ENCODE data around the gene USHBP1.

USHBP1 gene

DNA sequence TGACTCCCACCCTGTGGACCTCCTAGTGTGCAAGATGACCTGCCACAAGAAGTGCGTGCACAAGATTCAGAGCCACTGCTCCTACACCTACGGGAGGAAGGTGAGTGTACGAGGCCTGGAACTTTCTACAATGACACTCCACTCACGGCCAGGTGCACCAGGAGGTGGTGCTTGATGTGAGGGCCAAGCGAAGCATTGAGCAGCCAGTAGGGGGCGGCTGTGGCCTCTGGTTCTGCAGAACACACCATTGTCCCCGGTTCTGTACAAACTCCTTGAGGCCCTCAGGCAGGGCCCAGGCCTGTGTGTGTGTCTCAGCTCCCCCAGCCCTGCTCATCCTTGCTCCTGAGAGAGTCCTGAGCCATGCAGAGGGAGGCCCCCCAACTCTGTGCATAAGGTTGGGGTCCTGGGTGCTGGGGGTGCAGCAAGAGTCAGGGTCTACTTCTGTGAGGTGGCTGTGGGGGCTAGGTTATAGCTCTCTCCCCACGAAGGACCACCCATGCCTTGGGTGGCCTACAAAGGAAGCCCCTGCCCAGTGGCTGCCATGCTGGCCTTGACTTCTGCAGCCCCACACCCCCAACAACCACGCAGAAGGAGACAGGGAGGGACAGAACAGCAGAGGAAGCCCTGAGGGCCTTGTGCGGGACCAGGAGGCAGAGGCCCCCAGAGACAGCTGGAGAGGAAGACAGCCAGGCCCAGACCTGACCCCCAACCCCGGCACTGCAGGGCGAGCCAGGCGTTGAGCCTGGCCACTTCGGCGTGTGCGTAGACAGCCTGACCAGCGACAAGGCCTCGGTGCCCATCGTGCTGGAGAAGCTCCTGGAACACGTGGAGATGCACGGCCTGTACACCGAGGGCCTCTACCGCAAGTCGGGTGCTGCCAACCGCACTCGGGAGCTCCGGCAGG is 59.1 kb downstream of the USHBP1 start:
- no peaks in the 10 kb centered on the region for H3K27me3 ChIP-seq (ENCODE audit: insufficient read depth, poor library complexity, severe bottlenecking)
- H3K4me3 ChIP-seq (replicated peaks; ENCODE audit: insufficient read depth, low read length) = no peak overlapping the region
- no peak overlapping the region for H3K27ac ChIP-seq (replicated peaks)
- DNase-seq (ENCODE audit: low read depth in 1 of 2, low spot score in 1 of 2) = peak in 1 of 2 experiments; percentile 51
- no peak for TF ChIP-seq POLR2AphosphoS5 (IDR thresholded peaks at IDR 0.05; ENCODE audit: low read depth)
- peak; percentile 36 for TF ChIP-seq CTCF (IDR thresholded peaks at IDR 0.05; ENCODE audit: insufficient read depth, low read length)

- DNase-seq (ENCODE audit: low read depth in 1 of 2, low spot score in 1 of 2) = no peak
- H3K27ac ChIP-seq (replicated peaks) = no peak overlapping the region
- H3K4me3 ChIP-seq (replicated peaks; ENCODE audit: insufficient read depth, low read length) = no peak overlapping the region
- no peaks in the 10 kb centered on the region for H3K27me3 ChIP-seq (ENCODE audit: insufficient read depth, poor library complexity, severe bottlenecking)
- TF ChIP-seq POLR2AphosphoS5 (IDR thresholded peaks at IDR 0.05; ENCODE audit: low read depth) (no peak), GABPA (IDR thresholded peaks at IDR 0.05; ENCODE audit: low read depth) (no peak), SPI1 (IDR thresholded peaks at IDR 0.05; ENCODE audit: borderline replicate concordance, low read depth) (no peak), REST (IDR thresholded peaks at IDR 0.05; ENCODE audit: insufficient replicate concordance, low read depth) (no peak), CTCF (IDR thresholded peaks at IDR 0.05; ENCODE audit: insufficient read depth, low read length) (no peak)
Measured at GRCh38 chr19:17202713-17203112, 61.8 kb downstream of the USHBP1 start.

DNA sequence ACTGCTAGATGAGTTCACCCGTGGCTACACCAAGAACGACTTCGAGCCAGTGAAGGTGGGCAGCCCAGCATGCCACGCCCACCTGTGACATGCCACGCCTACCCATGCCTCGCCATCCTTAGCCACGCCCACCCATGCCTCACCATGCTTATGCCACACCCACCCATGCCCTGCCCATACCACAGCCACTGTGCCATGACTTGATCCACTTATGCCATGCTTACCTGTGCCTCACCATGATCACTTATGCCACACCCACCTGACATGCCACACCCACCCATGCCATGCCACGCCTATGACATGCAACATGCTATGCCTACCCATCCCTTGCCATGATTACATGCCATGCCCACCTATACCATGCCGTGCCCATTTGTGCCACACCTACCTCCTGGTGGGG is 62.3 kb downstream of the USHBP1 start:
- Histone ChIP-seq H3K27ac (replicated peaks) (no peak overlapping the region), H3K4me3 (replicated peaks; ENCODE audit: insufficient read depth, low read length) (no peak overlapping the region), H3K27me3 (ENCODE audit: insufficient read depth, poor library complexity, severe bottlenecking) (no peaks in the 10 kb centered on the region)
- no peak for TF ChIP-seq REST (IDR thresholded peaks at IDR 0.05; ENCODE audit: insufficient replicate concordance, low read depth)
- no peak for TF ChIP-seq POLR2AphosphoS5 (IDR thresholded peaks at IDR 0.05; ENCODE audit: low read depth)
- no peak for TF ChIP-seq SPI1 (IDR thresholded peaks at IDR 0.05; ENCODE audit: borderline replicate concordance, low read depth)
- TF ChIP-seq CTCF (IDR thresholded peaks at IDR 0.05; ENCODE audit: insufficient read depth, low read length) = no peak
- no peak for TF ChIP-seq GABPA (IDR thresholded peaks at IDR 0.05; ENCODE audit: low read depth)
- no peak for DNase-seq (ENCODE audit: low read depth in 1 of 2, low spot score in 1 of 2)

Measured in HL-60 (cell line).